HepG2 (cell line): ENCODE measurements around the gene HAGHL. TPM values are rescaled to one million over a fixed set of nuclear protein-coding genes. Genes with fewer than 3 reads are reported as not detected.
A peak's percentile ranks its signal among the peaks of the same experiment; 100 is the strongest.

Experiments used
- HES4 ChIP-seq: sonication (generic); formaldehyde crosslinking; IDR thresholded peaks from 2 replicates; pipeline ENCODE4 v1.9.0; 2021; ENCODE audit warnings: mild to moderate bottlenecking, missing genetic modification reagents, borderline replicate concordance
- HOXA9 ChIP-seq: sonication (generic); formaldehyde crosslinking; IDR thresholded peaks from 2 replicates; pipeline ENCODE4 v1.8.1; 2022; ENCODE audit warnings: missing genetic modification reagents, mild to moderate bottlenecking, moderate library complexity, borderline replicate concordance
- IRX3 ChIP-seq: sonication (generic); formaldehyde crosslinking; IDR thresholded peaks from 2 replicates; pipeline ENCODE4 v1.8.1; 2023; ENCODE audit warnings: mild to moderate bottlenecking, low read depth, missing genetic modification reagents, borderline replicate concordance
- NFKB2 ChIP-seq: sonication (generic); formaldehyde crosslinking; IDR thresholded peaks from 2 replicates; pipeline ENCODE4 v1.4.0; 2020; ENCODE audit warnings: missing genetic modification reagents, borderline replicate concordance
- SAP130 ChIP-seq: IDR thresholded peaks from 2 replicates; pipeline ENCODE4 v1.6.1; 2016; ENCODE audit warnings: low read depth
- SKI ChIP-seq: fragments of 450-650 bp; IDR thresholded peaks from one replicate; pipeline ENCODE4 v1.6.1; 2018; ENCODE audit warnings: mild to moderate bottlenecking; ENCODE audit not compliant: partially characterized antibody
- TEF ChIP-seq: sonication (generic); formaldehyde crosslinking; IDR thresholded peaks from 2 replicates; pipeline ENCODE4 v1.5.0; 2020; ENCODE audit warnings: missing genetic modification reagents
- TRIM24 ChIP-seq: sonication (generic); formaldehyde crosslinking; IDR thresholded peaks from 2 replicates; pipeline ENCODE4 v1.8.0; 2022; ENCODE audit warnings: mild to moderate bottlenecking, missing genetic modification reagents
- ZHX2 ChIP-seq, 2 experiments: sonication (generic) in 1 of 2; formaldehyde crosslinking in 1 of 2; IDR thresholded peaks; 2 replicates each; pipeline versions ENCODE4 v1.6.1 to v1.9.0; 2014 to 2022; ENCODE audit warnings: antibody characterized with exemption in 1 of 2, borderline replicate concordance in 1 of 2, inconsistent platforms in 1 of 2, low read depth in 1 of 2, missing genetic modification reagents in 1 of 2
- ZNF451 ChIP-seq: sonication (generic); formaldehyde crosslinking; IDR thresholded peaks from 2 replicates; pipeline ENCODE4 v1.5.0; 2020; ENCODE audit warnings: mild to moderate bottlenecking, missing genetic modification reagents
- ZNF558 ChIP-seq: sonication (generic); formaldehyde crosslinking; IDR thresholded peaks from 2 replicates; pipeline ENCODE4 v1.9.0; 2022; ENCODE audit warnings: mild to moderate bottlenecking, missing genetic modification reagents, borderline replicate concordance
- ZNF580 ChIP-seq: IDR thresholded peaks from 2 replicates; pipeline ENCODE4 v1.6.1; 2016; ENCODE audit warnings: low read depth, borderline replicate concordance
- ZNF709 ChIP-seq: sonication (generic); formaldehyde crosslinking; IDR thresholded peaks from 2 replicates; pipeline ENCODE4 v1.5.0; 2020; ENCODE audit warnings: mild to moderate bottlenecking, missing genetic modification reagents
- ZNF792 ChIP-seq: IDR thresholded peaks from 2 replicates; pipeline ENCODE4 v1.6.1; 2016
- polyA plus RNA-seq, 8 experiments: library from polyadenylated mRNA; depleted of rRNA in 3 of 8; stranded (reverse) in 7 of 8; unstranded in 1 of 8; fragments of >200 nt; fragmentation: Illumina TruSeq in 4 of 8; extraction: Trizol in 4 of 8; gene quantifications; 2 replicates each; pipeline versions ENCODE4 v1.2.1 to v1.2.3, GENCODE V29; 2011 to 2016; ENCODE audit warnings: low read depth in 4 of 8, missing spikeins in 1 of 8, mixed read lengths in 1 of 8; ENCODE audit not compliant: insufficient read depth in 1 of 8
- total RNA-seq, 5 experiments: library from RNA; depleted of rRNA; stranded (reverse); fragments of >200 nt; fragmentation: Illumina TruSeq; extraction: Trizol; gene quantifications; 2 replicates each; pipeline ENCODE4 v1.2.3, GENCODE V29; 2016; ENCODE audit warnings: low read depth in 1 of 5
- TF ChIP-seq, protein P1 (sequence below): sonication (generic); formaldehyde crosslinking; IDR thresholded peaks from 2 replicates; pipeline ENCODE4 v1.4.0; 2020; ENCODE audit warnings: mild to moderate bottlenecking, missing genetic modification reagents, borderline replicate concordance

The HAGHL gene
- total and polyA plus RNA-seq, 2 of the 13 experiments (the other 11 are each of a cell fraction or from before 2014, with no cell fraction given) = 3.4 to 8.4 TPM

GRCh38 chr16:700684-701584 is 26.0 kb upstream of the HAGHL start (continued):
- TF ChIP-seq, protein P1, sequence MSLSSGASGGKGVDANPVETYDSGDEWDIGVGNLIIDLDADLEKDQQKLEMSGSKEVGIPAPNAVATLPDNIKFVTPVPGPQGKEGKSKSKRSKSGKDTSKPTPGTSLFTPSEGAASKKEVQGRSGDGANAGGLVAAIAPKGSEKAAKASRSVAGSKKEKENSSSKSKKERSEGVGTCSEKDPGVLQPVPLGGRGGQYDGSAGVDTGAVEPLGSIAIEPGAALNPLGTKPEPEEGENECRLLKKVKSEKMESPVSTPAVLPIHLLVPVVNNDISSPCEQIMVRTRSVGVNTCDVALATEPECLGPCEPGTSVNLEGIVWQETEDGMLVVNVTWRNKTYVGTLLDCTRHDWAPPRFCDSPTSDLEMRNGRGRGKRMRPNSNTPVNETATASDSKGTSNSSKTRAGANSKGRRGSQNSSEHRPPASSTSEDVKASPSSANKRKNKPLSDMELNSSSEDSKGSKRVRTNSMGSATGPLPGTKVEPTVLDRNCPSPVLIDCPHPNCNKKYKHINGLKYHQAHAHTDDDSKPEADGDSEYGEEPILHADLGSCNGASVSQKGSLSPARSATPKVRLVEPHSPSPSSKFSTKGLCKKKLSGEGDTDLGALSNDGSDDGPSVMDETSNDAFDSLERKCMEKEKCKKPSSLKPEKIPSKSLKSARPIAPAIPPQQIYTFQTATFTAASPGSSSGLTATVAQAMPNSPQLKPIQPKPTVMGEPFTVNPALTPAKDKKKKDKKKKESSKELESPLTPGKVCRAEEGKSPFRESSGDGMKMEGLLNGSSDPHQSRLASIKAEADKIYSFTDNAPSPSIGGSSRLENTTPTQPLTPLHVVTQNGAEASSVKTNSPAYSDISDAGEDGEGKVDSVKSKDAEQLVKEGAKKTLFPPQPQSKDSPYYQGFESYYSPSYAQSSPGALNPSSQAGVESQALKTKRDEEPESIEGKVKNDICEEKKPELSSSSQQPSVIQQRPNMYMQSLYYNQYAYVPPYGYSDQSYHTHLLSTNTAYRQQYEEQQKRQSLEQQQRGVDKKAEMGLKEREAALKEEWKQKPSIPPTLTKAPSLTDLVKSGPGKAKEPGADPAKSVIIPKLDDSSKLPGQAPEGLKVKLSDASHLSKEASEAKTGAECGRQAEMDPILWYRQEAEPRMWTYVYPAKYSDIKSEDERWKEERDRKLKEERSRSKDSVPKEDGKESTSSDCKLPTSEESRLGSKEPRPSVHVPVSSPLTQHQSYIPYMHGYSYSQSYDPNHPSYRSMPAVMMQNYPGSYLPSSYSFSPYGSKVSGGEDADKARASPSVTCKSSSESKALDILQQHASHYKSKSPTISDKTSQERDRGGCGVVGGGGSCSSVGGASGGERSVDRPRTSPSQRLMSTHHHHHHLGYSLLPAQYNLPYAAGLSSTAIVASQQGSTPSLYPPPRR = no peak
- TF ChIP-seq HES4 (CRISPR knock-in tag) (peak; percentile 92), ZNF580 (CRISPR knock-in tag) (0 out of 2 replicates have a peak, but pooled peaks have one; percentile 27), ZHX2 (IDR thresholded peaks at IDR 0.05; ENCODE audit: low read depth) (no peak), ZHX2 (CRISPR knock-in tag; IDR thresholded peaks at IDR 0.05; ENCODE audit: borderline replicate concordance) (peak; percentile 91; the same call in 1 of the 2 replicates), NFKB2 (peak; percentile 91; the same call in 1 of the 2 replicates), ZNF792 (CRISPR knock-in tag) (0 out of 2 replicates have a peak, but pooled peaks have one; percentile 59), ZNF709 (CRISPR knock-in tag) (peak; percentile 71), ZNF558 (CRISPR knock-in tag) (peak; percentile 88; the same call in 1 of the 2 replicates), TRIM24 (CRISPR knock-in tag) (no peak), SAP130 (CRISPR knock-in tag) (peak; percentile 63), ZNF451 (no peak), IRX3 (peak; percentile 94), TEF (CRISPR knock-in tag) (peak; percentile 78), SKI (no peak), HOXA9 (CRISPR knock-in tag) (peak; percentile 54; the same call in 1 of the 2 replicates)
